ENCODE data around the gene EEIG1.

- TF ChIP-seq POLR2A (IDR thresholded peaks at IDR 0.05) (no peak), CTCF (IDR thresholded peaks at IDR 0.05) (no peak)
Observed at GRCh38 chr9:127989094-127989493, 8.3 kb upstream of the EEIG1 start.

All from prostate gland (tissue), 2 donors.